Spleen (tissue), 7 donors: ENCODE measurements around the gene IGFBP7.

Experiments used
- POLR2A ChIP-seq, 3 donors: fragments of 450-650 bp; IDR thresholded peaks; one replicate each; pipeline ENCODE4 v1.5.1; 2017; ENCODE audit warnings: antibody characterized with exemption in 3 of 3, mild to moderate bottlenecking in 1 of 3
- POLR2AphosphoS5 ChIP-seq, 3 donors: sonication (generic); formaldehyde crosslinking; IDR thresholded peaks; one replicate each; pipeline ENCODE4 v1.5.1; 2017; ENCODE audit warnings: antibody characterized with exemption in 3 of 3
- TF ChIP-seq, protein P1 (sequence below), 11 experiments: fragments of 200-600 bp in 7 of 11; fragments of 450-650 bp in 4 of 11; sonication (generic) in 4 of 11; IDR thresholded peaks in 8 of 11; conservative IDR thresholded peaks in 3 of 11; 1 replicate in 7 of 11; 2 replicates in 4 of 11; pipeline versions ENCODE4 v1.4.0 to v1.8.0; 2016 to 2021; ENCODE audit warnings: antibody characterized with exemption in 11 of 11, inconsistent platforms in 4 of 11, mild to moderate bottlenecking in 1 of 11
- donor health status: DM: no; HTN: no; CAD: no; lungs with moderate emphysema.
- donor health status: DM: no; HTN: no; CAD: no.
- donor health status: DM: no; HTN: no; CAD: no.

DNA sequence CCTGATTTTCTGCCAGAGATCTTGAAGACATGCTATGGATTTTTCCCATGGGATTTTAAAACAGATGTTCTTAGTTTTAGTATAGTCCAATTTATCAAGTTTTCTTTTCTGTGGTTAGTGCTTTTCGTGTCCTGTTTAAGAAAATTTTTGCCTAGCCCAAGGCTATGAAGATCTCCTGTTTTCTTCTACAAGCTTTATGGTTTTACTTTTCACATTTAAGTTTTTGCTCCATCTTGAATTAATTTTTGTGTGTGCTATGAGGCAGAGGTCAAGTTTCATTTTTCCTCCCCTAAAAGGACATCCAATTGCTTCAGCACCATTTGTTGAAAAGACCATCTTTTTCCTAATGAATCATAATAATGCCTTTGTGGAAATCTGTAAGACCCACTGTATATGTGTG, 65.9 kb downstream of the IGFBP7 start:
- TF ChIP-seq POLR2A (IDR thresholded peaks at IDR 0.05) = no peak
- TF ChIP-seq, protein P1, sequence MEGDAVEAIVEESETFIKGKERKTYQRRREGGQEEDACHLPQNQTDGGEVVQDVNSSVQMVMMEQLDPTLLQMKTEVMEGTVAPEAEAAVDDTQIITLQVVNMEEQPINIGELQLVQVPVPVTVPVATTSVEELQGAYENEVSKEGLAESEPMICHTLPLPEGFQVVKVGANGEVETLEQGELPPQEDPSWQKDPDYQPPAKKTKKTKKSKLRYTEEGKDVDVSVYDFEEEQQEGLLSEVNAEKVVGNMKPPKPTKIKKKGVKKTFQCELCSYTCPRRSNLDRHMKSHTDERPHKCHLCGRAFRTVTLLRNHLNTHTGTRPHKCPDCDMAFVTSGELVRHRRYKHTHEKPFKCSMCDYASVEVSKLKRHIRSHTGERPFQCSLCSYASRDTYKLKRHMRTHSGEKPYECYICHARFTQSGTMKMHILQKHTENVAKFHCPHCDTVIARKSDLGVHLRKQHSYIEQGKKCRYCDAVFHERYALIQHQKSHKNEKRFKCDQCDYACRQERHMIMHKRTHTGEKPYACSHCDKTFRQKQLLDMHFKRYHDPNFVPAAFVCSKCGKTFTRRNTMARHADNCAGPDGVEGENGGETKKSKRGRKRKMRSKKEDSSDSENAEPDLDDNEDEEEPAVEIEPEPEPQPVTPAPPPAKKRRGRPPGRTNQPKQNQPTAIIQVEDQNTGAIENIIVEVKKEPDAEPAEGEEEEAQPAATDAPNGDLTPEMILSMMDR (IDR thresholded peaks at IDR 0.05 in 8 of 11, conservative IDR thresholded peaks at IDR 0.05 in 3 of 11) = no peak
- no peak for TF ChIP-seq POLR2AphosphoS5 (IDR thresholded peaks at IDR 0.05)
